Right lung (tissue), 5 donors: ENCODE measurements around the gene ARID1A. TPM values are rescaled to one million over a fixed set of nuclear protein-coding genes. Genes with fewer than 3 reads are reported as not detected.
"Not testable (repeated sequence)": the region's sequence is repeated elsewhere in the genome, so short reads cannot be mapped to it uniquely, and the experiment has no call there.

Source experiments
- DNase-seq, 2 donors: peaks; one replicate each; pipeline ENCODE4 v3.0.0-alpha.2; 2013
- polyA plus RNA-seq, 5 donors: library from polyadenylated mRNA; unstranded; fragments of 120-200 nt; gene quantifications; one replicate each; pipeline versions ENCODE4 v1.2.1 to v1.2.3, GENCODE V29; 2013; ENCODE audit warnings: inconsistent platforms in 1 of 5, low replicate concordance in 1 of 5; ENCODE audit not compliant: insufficient read length in 5 of 5, insufficient read depth in 1 of 5

The ARID1A gene
- polyA plus RNA-seq, 5 donors = 78.6 to 106 (median 82.4) TPM

- no peak for DNase-seq
Observed at GRCh38 chr1:26696654-26697430, 1.0 kb downstream of the ARID1A start.

DNA sequence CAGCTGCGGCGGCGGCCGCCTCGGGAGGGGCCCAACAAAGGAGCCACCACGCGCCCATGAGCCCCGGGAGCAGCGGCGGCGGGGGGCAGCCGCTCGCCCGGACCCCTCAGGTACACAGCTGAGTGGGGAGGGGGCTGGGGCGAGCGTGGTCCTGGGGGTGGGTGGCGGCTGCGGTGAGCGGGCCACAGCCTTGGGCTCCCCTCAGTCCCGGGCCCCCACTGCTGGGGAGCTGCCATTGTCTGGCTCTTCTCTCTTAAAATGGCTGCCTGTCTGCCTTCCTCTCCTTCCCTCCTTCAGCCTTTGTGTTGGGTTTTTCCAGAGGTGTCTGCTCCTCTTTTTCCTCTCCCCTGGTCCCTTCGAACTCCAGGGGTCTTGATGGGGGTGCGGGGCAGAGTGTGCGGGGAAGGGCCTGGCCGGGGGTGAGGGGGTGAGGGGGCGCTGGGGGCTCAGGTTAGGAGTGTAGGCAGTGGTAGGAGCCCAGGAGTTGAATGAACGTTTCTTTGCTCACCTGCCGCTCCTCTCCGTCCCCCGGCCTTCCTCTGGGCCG lies 1.7 kb downstream of the ARID1A start:
- DNase-seq = no peak

GRCh38 chr1:26697978-26698849 lies 2.4 kb downstream of the ARID1A start:
- peak; percentile 77 to 83 for DNase-seq

DNA sequence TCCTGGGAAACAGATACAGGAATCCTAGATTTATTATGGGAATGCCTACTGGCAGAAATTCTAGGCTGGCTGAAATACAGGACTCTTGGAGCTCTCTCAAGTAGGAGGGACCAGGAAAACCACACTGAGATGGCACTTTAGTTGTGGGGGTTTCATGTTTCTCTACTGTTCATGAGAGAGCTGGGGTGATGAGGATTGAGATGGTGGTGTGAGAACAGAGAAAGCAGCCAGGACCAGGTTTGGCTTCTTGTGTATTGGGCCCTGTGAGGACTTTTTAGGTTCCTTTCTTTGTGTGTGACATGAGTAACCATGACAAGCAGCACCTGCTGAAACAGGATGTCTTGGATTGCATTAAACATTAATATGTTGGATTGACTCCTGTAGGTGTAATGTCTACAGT lies 4.9 kb downstream of the ARID1A start:
- DNase-seq = no peak

- DNase-seq = no peak
Observed at GRCh38 chr1:26701266-26701994, 5.6 kb downstream of the ARID1A start.

DNA sequence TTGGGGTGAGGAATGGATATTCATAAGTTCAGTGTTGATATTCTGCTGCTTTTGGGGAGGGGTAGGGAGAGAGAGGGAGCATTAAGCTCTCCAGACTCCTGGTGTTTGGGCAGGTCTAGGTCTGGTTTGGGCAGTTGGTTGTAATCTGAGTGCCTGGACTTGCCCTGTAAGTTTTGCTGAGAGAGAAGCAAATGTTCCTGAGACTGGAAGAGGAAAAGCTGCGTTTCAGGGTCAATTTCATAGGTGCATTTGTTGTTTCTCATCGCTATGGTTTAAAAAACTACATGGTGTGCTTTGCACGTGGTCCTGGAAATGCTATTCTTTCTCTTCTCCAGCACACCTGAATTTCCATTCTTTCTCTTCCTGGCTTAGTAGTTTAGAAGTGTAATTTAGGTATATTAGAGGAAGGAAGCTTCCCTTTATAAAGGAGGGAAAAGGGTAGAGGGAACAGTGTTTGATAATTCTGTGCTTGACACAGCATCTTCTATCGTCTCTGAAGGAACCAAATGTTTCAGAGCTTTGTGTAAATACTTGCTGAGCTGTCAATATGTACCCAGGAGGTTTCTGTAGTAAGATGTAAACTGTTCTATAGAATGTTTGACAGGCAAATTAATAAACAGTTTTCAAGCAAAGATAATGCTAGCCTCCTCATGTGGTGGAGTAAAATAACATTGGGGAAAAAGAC lies 6.3 kb downstream of the ARID1A start:
- DNase-seq = no peak

- DNase-seq = no peak
Observed at GRCh38 chr1:26702680-26703038, 6.8 kb downstream of the ARID1A start.

GRCh38 chr1:26703478-26703877 lies 7.7 kb downstream of the ARID1A start:
- no peak for DNase-seq

DNA sequence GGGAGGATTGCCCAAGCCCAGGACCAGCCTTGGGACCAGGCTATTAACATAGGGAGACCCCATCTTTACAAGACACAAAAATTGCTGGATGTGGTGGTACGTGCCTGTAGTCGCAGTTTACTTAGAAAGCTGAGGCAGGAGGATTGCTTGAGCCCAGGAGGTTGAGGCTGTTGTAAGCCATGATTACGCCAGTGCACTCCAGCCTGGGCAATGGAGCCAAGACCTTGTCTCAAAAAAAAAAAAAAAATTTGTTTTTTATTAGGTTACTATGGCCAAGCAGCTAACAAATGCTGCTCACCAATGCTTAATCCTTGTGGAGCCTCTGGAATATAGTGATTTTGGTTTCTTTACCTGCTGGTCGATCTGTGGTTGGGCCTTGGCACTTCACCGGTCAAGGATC lies 8.8 kb downstream of the ARID1A start:
- DNase-seq = no peak

DNA sequence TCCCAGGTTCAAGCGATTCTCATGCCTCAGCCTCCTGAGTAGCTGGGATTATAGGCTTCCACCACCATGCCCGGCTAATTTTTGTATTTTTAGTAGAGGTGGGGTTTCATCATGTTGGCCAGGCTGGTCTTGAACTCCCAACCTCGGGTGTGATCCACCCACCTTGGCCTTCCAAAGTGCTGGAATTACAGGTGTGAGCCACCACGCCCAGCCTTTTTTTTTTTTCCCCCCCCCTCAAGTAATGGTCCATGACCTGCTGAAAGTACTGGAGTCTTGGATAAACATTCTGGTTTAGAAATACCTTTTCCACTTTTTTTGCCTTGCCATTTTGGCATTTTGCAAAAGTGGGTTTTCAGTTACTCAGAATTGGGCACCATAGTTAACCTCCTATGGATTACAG lies 9.4 kb downstream of the ARID1A start:
- DNase-seq = not testable (repeated sequence)

DNA sequence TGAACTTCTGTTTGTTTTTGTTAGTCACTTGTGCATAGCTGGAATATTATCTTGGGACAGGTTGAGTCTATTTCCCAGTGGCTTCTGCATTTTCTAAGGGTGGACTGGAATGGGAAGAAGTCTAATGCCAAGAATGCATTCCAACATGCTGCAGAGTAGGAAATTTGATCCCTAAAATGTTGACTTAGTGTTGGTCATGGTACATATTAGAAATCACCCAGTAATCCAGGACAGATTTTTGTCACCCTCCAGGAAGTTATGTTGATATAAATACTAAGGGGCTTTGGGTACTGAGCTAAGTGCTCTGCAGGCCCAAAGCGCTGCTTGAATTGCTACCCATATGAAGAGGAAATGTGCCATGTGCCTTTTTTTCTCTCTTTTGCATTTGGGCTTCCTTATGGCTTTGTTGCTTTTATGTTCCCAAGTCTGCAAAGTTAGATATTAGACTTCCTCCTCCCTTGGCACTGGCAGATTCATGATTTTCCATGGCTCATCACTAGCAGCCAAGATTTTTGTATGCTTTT lies 10.0 kb downstream of the ARID1A start:
- no peak for DNase-seq

DNA sequence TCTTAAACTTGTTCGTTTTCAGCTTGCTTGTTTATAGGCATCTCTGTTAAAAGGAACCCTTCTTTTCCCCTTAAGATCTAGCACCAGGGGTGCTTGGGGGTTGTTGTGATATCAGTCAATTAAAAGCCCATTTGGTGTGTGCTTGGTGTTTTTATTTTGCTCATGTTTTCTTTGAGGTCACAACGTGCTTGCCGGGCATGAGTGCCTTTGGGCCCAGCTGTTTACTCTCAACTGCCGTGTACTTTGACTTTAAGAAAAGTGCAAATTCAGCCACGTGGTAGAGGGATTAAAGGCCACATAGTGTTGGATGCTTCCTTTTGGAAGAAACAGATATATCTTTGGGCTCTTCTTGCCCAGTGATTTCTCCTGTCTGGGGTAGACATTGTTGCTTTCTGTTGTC lies 10.5 kb downstream of the ARID1A start:
- DNase-seq = no peak

DNA sequence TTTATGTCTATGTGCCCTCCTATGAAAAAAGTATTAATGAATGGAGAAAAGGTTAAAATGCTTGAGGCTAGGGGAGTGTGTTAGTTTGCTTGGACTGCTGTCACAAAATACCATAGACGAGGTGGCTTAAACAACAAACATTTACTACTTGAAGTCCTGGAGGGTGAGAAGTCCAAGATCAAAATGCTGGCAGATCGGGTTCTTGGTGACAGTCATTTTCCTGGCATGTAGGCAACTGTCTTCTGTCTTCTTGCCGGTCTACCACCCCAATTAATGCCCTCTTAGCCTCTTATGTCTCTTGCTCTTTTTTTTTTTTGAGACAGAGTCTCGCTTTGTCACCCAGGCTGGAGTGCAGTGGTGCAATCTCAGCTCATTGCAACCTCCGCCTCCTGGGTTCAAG lies 15.0 kb downstream of the ARID1A start:
- no peak for DNase-seq

DNA sequence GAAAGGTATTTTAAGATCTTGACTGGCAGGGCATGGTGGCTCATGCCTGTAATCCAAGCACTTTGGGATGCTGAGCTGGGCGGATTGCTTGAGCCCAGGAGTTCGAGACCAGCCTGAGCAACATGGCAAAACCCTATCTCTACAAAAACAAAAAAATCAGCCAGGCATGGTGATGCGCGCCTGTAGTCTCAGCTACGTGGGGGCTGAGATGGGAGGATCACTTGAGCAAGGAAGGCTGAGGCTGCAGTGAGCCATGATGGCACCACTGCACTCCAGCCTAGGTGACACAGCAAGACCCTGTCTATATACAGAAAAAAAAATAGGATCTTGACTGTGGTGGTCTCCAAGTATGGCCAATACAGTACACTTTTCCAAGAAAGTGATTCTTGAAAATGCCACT lies 16.0 kb downstream of the ARID1A start:
- no peak for DNase-seq

- DNase-seq = no peak
Observed at GRCh38 chr1:26717017-26717491, 21.2 kb downstream of the ARID1A start.

- DNase-seq = no peak
Observed at GRCh38 chr1:26719205-26719604, 23.4 kb downstream of the ARID1A start.

DNA sequence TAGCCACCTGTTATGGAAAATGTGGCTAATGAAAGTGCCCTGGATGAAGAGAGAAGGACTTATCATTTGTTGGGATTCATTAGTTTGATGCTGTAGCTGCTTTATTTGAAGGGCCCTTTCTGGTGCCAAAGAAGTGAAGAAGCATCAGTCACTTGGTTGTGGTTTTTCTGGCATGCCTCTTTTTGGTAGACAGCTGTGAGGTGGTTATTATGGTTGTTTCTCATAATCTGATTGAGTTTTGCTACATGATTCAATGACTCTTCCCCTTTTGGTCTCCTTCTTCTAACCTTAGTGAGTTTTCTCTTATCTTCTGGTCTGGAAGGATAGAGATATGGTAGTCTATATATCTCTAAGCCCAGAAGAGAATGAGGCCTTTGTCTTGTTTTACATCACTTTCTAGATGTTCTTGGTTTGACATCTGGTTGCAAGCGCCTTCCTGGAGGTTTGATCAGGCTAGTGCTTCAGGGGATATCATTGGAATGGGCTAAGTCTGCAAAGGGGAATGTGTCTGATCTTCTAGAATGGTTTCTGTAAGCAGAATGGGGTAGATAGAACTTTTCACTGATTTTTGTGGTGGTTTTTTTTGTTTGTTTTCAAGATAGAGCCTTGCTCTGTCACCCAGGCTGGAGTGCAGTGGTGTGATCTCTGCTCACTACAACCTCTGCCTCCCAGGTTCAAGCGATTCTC lies 26.0 kb downstream of the ARID1A start:
- no peak for DNase-seq

GRCh38 chr1:26723013-26723991 lies 27.5 kb downstream of the ARID1A start:
- DNase-seq = peak; percentile 92 to 94

DNA sequence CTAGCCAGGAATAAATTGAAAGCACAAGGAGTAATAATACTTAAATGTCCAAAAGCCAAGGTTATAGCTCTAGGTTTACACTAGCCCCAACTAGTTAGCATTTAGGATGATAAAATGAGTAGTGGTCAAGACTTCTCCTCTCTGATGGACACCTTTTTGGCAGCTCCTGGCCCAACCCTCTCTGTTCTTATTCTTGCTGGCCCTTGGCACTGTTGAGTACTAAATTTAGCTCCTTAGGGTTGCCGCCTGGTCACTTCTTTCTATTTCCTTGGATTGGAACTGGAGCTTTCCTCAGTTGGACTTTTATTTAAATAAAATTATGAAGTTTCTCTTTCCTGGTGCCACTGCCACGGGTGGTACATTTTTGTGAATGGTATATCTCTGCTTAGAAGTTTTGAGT lies 28.3 kb downstream of the ARID1A start:
- DNase-seq = no peak
